ENCODE results near the gene PCMTD2. TPM values are rescaled to one million over a fixed set of nuclear protein-coding genes. Genes with fewer than 3 reads are reported as not detected.

PCMTD2 gene
- 59.5 TPM for total RNA-seq

DNA sequence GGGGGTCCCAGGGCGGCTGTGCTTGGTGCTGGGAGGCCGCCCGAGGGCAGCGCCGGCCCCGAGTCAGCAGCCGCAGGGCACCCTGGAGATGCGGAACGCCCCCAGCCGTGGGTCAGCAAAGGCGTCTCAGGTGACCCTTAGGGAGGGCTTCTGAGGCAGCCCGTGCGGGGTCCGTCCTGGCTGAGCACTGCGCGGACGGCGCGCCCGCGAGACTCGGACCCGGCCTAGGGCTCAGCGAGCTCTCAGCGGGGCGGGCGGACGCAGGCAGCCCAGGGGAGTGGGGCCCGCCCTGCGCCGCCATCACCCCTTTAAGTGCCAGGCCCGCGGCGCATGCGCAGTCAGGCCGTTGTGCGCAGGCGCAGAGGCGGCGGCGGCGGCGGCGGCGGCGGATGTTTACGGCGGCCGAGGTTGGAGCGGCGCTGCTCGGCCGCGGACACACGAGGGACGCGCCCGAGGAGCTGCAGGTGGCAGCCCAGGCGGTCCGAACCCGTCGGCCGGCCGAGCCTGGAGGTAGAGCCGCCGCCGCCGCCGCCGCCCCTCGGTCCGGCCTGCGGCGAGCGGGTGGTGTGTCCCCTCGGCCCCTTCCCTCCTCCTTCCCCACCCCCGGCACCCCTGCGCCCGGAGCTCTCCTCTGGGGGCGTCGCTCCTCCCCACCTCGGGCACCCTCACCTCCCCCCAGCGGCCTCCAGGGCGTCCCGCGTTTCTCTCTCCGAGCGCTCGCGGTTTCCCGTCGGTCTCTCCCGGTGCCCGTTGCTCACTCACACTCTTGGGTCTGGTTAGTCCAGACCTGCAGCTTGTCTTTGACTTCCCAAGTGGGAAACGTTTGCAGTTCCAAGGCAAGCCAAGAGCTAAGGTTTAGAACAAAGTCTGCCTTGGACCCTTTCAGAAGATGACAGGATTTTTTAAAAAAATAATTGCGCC, at the start of gene PCMTD2:
Gene PCMTD2 (plus strand): TSS at position 388 of the 921 bp plus-strand sequence. CDS start 4,218 bp downstream, outside the sequence.
- peak; percentile 78 to 91 (median 79) for DNase-seq (ENCODE audit: low read depth in 2 of 3, low spot score in 2 of 3)

- no peak for DNase-seq (ENCODE audit: low read depth in 2 of 3, low spot score in 2 of 3)
These were observed 48.9 kb upstream of the PCMTD2 start for GRCh38 chr20:64206614-64207013.

DNA sequence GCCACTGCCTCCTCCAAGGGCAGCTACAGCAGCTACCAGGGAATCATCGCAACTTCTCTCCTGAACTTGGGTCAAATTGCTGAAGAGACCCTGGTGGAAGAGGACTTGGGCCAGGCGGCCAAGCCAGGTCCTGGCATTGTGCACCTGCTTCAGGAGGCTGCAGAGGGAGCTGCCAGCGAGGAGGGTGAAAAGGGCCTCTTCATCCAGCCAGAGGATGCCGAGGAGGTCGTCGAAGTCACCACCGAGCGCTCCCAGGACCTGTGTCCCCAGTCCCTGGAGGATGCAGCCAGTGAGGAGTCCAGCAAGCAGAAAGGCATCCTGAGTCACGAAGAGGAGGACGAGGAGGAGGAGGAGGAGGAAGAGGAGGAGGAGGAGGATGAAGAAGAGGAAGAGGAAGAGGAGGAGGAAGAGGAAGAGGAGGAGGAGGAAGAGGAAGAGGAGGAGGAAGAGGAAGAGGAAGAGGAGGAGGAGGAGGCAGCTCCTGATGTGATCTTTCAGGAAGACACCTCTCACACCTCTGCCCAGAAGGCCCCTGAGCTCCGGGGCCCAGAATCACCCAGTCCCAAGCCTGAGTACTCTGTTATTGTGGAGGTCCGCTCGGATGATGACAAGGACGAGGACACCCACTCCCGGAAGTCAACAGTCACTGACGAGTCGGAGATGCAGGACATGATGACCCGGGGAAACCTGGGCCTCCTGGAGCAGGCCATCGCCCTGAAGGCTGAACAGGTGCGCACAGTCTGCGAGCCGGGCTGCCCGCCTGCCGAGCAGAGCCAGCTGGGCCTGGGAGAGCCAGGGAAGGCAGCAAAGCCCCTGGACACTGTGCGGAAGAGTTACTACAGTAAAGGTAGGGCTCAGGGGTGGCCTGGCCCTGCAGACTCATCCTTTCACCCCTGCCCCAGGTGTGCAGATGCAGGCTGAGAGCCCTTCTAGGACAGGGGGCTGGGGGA, 47.6 kb upstream of the PCMTD2 start:
- DNase-seq (ENCODE audit: low read depth in 2 of 3, low spot score in 2 of 3), result no peak

DNA sequence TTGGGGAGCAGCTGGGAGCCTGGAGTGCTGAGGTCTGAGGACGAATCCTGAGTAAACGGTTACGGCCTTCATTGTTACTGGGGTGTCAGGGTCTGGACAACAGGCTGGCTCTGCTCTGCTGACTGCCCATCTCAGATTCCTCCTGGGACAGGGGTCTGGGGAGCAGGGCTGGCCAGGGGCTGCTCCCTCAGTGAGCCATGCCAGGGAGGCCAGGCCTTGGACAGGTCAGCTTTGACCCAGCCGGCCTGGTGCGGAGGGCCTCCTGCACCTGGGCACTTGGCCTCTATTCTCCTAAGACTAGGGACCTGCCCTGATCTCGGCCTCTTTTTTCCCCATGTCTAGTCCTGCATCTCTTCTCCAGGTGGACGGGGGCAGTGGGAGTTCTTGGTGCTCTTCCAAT, 46.4 kb upstream of the PCMTD2 start:
- DNase-seq (ENCODE audit: low read depth in 2 of 3, low spot score in 2 of 3), result no peak

DNA sequence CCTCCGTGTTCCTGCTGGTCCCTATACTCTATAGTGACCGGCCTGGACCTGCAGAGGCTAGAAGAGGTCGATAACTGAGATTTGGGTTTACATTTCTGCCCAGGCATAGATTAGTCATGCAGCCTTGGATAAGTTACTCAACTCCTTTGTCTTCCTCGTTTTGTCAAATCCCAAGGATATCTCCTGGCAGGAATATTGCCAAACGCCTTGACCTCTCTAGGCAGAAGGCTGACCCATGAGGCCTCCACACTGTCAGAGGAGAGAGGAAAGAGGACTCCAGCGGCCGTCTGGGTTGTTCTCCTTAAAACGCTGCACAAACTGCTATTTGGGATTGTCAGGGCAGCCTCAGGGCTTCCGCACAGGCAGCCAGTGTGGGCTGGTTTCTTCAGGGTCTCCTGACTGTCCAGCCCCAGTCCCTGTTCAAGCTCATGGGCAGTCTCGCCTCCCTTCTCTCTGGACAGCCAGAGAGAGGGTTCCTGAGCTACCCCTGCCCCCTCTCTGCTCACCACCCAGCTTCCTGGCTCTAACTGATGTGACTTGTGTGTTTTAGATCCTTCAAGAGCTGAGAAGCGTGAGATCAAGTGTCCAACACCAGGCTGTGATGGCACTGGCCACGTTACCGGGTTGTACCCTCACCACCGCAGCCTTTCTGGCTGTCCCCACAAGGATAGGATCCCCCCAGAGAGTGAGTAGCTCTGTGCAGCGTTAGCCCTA, 44.7 kb upstream of the PCMTD2 start:
- no peak for DNase-seq (ENCODE audit: low read depth in 2 of 3, low spot score in 2 of 3)

GRCh38 chr20:64211874-64212658, 43.5 kb upstream of the PCMTD2 start:
- DNase-seq (ENCODE audit: low read depth in 2 of 3, low spot score in 2 of 3), result no peak

- DNase-seq (ENCODE audit: low read depth in 2 of 3, low spot score in 2 of 3), result no peak
These were observed 42.8 kb upstream of the PCMTD2 start for GRCh38 chr20:64212755-64213154.

- DNase-seq (ENCODE audit: low read depth in 2 of 3, low spot score in 2 of 3), result no peak
These were observed 41.4 kb upstream of the PCMTD2 start for GRCh38 chr20:64214113-64214512.

DNA sequence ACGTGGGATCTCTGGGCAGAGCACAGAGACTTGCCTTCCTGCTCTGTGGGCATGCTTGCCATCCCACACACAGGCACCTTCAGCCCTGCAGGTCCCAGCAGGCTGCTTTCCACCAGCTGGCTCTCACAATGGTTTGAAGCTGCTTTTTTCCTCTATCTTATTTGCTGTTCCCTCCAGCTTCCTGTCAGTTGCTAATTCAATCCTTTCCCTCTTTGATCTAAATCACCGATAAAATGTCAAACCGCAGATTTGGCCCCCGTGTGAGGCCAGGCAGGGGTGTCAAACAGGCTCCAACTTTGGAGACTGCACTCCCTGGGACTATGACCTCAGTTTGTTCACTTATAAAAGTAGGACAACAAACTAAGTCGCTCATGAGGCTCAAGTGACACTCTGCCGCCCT, 40.6 kb upstream of the PCMTD2 start:
- DNase-seq (ENCODE audit: low read depth in 2 of 3, low spot score in 2 of 3), result no peak

DNA sequence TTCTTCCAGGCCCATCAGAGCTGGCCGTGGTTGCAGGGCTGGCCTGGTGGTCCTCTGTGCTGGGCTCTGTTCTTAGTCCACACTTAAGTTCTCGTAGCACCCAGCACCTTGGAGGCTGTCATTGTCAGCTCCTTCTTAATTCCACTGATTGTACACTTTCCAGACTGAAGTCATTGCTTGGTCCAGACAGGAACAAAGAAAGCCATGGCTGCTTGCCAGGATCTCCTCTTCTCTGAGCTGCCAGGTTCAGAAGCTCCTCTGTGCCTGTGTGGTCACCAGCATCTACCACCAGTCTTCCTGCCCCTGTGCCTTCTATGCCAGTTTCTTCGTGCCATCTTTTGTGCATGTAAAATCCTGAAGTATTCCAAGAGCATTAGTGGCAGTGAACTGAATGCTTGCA, 39.5 kb upstream of the PCMTD2 start:
- DNase-seq (ENCODE audit: low read depth in 2 of 3, low spot score in 2 of 3), result no peak

DNA sequence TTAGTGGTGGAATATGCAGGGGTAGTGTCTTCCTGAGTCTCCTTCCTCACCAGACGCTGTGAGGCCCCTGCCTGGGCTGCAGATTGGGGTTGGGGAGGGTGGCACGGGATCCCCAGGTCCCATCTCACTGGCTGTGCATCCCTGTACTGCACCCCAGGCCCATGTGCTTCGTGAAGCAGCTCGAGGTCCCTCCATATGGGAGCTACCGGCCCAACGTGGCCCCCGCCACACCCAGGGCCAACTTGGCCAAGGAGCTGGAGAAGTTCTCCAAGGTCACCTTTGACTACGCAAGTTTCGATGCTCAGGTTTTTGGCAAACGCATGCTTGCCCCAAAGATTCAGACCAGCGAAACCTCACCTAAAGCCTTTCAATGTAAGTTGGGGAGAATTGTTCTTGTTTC, 38.6 kb upstream of the PCMTD2 start:
- no peak for DNase-seq (ENCODE audit: low read depth in 2 of 3, low spot score in 2 of 3)

GRCh38 chr20:64217539-64218221, 37.9 kb upstream of the PCMTD2 start:
- no peak for DNase-seq (ENCODE audit: low read depth in 2 of 3, low spot score in 2 of 3)

- DNase-seq (ENCODE audit: low read depth in 2 of 3, low spot score in 2 of 3), result no peak
These were observed 36.3 kb upstream of the PCMTD2 start for GRCh38 chr20:64219202-64219601.

DNA sequence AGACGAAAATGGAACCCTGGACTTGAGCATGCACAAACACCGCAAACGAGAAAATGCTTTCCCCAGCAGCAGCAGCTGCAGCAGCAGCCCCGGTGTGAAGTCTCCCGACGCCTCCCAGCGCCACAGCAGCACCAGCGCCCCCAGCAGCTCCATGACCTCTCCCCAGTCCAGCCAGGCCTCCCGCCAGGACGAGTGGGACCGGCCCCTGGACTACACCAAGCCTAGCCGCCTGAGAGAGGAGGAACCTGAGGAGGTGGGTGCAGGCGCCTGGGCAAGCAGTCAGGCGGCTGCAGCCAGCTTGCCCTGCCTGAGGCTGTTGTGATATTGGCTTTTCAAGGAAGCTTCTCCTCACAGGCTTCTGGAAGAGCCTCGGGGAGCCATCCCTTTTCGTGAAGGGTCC, 35.8 kb upstream of the PCMTD2 start:
- no peak for DNase-seq (ENCODE audit: low read depth in 2 of 3, low spot score in 2 of 3)

DNA sequence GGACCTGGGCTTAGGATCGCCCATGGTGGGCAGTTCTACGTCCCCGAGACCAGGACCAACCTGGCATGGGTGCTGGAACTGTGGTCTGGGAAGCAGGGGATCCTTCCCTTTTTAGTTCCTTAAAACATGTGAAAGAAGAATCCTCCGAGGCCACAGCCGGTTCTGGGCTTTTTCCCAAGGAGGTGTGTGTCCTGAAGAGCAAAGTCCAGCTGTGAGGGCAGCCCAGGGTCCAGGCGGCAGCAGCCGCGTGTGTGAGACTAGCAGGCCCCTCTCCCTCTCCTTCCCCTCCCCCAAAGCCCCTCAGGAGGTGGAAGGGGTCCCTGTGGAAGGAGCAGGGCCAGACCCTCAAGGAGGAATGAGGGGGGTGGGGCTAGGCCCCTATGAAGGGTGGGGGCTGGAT, 35.1 kb upstream of the PCMTD2 start:
- DNase-seq (ENCODE audit: low read depth in 2 of 3, low spot score in 2 of 3), result no peak

- DNase-seq (ENCODE audit: low read depth in 2 of 3, low spot score in 2 of 3), result no peak
These were observed 34.5 kb upstream of the PCMTD2 start for GRCh38 chr20:64220891-64221527.

GRCh38 chr20:64222291-64222735, 33.2 kb upstream of the PCMTD2 start:
- no peak for DNase-seq (ENCODE audit: low read depth in 2 of 3, low spot score in 2 of 3)

GRCh38 chr20:64222851-64223525, 32.6 kb upstream of the PCMTD2 start:
- no peak for DNase-seq (ENCODE audit: low read depth in 2 of 3, low spot score in 2 of 3)

All from hematopoietic multipotent progenitor cell (in vitro differentiated cells).